Ishikawa (cell line): ENCODE results near the gene IL12RB2.

Experiments used
- CEBPB ChIP-seq: IDR thresholded peaks from 2 replicates; pipeline ENCODE4 v1.6.1; 2012
- CREB1 ChIP-seq: IDR thresholded peaks from 2 replicates; pipeline ENCODE4 v1.6.1; 2012; ENCODE audit warnings: low read depth
- EGR1 ChIP-seq: IDR thresholded peaks from 2 replicates; pipeline ENCODE4 v1.6.1; 2012
- EP300 ChIP-seq: IDR thresholded peaks from 2 replicates; pipeline ENCODE4 v1.6.1; 2012; ENCODE audit warnings: borderline replicate concordance
- MAX ChIP-seq: IDR thresholded peaks from 2 replicates; pipeline ENCODE4 v1.6.1; 2012
- RAD21 ChIP-seq: IDR thresholded peaks from 2 replicates; pipeline ENCODE4 v1.6.1; 2012; ENCODE audit warnings: low read depth
- REST ChIP-seq: IDR thresholded peaks from 2 replicates; pipeline ENCODE4 v1.6.1; 2012; ENCODE audit warnings: low read depth, mild to moderate bottlenecking
- TAF1 ChIP-seq: IDR thresholded peaks from 2 replicates; pipeline ENCODE4 v1.6.1; 2012; ENCODE audit warnings: low read depth, mild to moderate bottlenecking
- TCF12 ChIP-seq: IDR thresholded peaks from 2 replicates; pipeline ENCODE4 v1.6.1; 2012; ENCODE audit warnings: low read depth
- TEAD4 ChIP-seq: IDR thresholded peaks from 2 replicates; pipeline ENCODE4 v1.6.1; 2012
- USF1 ChIP-seq: IDR thresholded peaks from 2 replicates; pipeline ENCODE4 v1.6.1; 2012
- YY1 ChIP-seq: IDR thresholded peaks from 2 replicates; pipeline ENCODE4 v1.6.1; 2012; ENCODE audit warnings: low read depth

GRCh38 chr1:67408148-67408547 is 100.5 kb downstream of the IL12RB2 start:
- TF ChIP-seq EGR1 (no peak), TAF1 (no peak), TEAD4 (no peak), YY1 (no peak), USF1 (no peak), REST (no peak), RAD21 (no peak), TCF12 (no peak), CREB1 (no peak), CEBPB (no peak), MAX (no peak), EP300 (no peak)
